RWPE2 (cell line): ENCODE results near the gene LASP1NB.

Source experiments
- ATAC-seq: fragments of 200-7000 bp; cut with Tn5 transposase; 3 replicates; pipeline ENCODE4 v1.9.1; 2021; ENCODE audit warnings: low read depth
- DNase-seq: peaks from one replicate; pipeline ENCODE4 v3.0.0-alpha.2; 2020; ENCODE audit warnings: low spot score
- H3K27ac ChIP-seq: fragments of 450-650 bp; 2 replicates; pipeline ENCODE4 v1.5.1; 2017; ENCODE audit warnings: mild to moderate bottlenecking; ENCODE audit not compliant: poor library complexity, severe bottlenecking
- H3K27me3 ChIP-seq: fragments of 250-450 bp; sonication (Bioruptor Pico); 2 replicates; pipeline ENCODE4 v1.5.1; 2021; ENCODE audit warnings: mild to moderate bottlenecking, moderate library complexity; ENCODE audit not compliant: insufficient read depth, poor library complexity, severe bottlenecking
- H3K36me3 ChIP-seq: fragments of 250-450 bp; sonication (Bioruptor Pico); 2 replicates; pipeline ENCODE4 v1.5.1; 2020; ENCODE audit warnings: low read depth, mild to moderate bottlenecking, moderate library complexity
- H3K4me1 ChIP-seq: fragments of 250-450 bp; sonication (Bioruptor Pico); 2 replicates; pipeline ENCODE4 v1.5.1; 2021; ENCODE audit warnings: mild to moderate bottlenecking, moderate library complexity; ENCODE audit not compliant: insufficient read depth, poor library complexity, severe bottlenecking
- H3K4me3 ChIP-seq: fragments of 250-450 bp; sonication (Bioruptor Pico); 2 replicates; pipeline ENCODE4 v1.5.1; 2021; ENCODE audit warnings: mild to moderate bottlenecking, moderate library complexity; ENCODE audit not compliant: severe bottlenecking
- H3K9me3 ChIP-seq: fragments of 250-450 bp; sonication (Bioruptor Pico); 2 replicates; pipeline ENCODE4 v1.5.1; 2021; ENCODE audit warnings: mild to moderate bottlenecking, moderate library complexity; ENCODE audit not compliant: severe bottlenecking
- CTCF ChIP-seq: fragments of 450-650 bp; IDR thresholded peaks from one replicate; pipeline ENCODE4 v1.5.1; 2017; ENCODE audit warnings: mild to moderate bottlenecking, moderate library complexity; ENCODE audit not compliant: poor library complexity, severe bottlenecking

The LASP1NB gene

GRCh38 chr17:38919316-38920078 is 5.9 kb upstream of the LASP1NB start:
- TF ChIP-seq CTCF, result no peak
- H3K4me3 ChIP-seq, result no peak overlapping the region
- DNase-seq (no peak), ATAC-seq (no peak)
- no peak overlapping the region for H3K27ac ChIP-seq
- H3K9me3 ChIP-seq, result no peaks in the 10 kb centered on the region
- peaks cover 57% of the 10 kb centered on the region for H3K36me3 ChIP-seq
- no peaks in the 10 kb centered on the region for H3K27me3 ChIP-seq
- H3K4me1 ChIP-seq, result no peaks in the 10 kb centered on the region

- Histone ChIP-seq H3K27me3 (no peaks in the 10 kb centered on the region), H3K4me3 (no peak overlapping the region), H3K9me3 (no peaks in the 10 kb centered on the region), H3K4me1 (no peaks in the 10 kb centered on the region), H3K27ac (no peak overlapping the region), H3K36me3 (peaks cover 45% of the 10 kb centered on the region)
- ATAC-seq (no peak), DNase-seq (no peak)
- no peak for TF ChIP-seq CTCF
Measured at GRCh38 chr17:38920374-38921291, 4.8 kb upstream of the LASP1NB start.

DNA sequence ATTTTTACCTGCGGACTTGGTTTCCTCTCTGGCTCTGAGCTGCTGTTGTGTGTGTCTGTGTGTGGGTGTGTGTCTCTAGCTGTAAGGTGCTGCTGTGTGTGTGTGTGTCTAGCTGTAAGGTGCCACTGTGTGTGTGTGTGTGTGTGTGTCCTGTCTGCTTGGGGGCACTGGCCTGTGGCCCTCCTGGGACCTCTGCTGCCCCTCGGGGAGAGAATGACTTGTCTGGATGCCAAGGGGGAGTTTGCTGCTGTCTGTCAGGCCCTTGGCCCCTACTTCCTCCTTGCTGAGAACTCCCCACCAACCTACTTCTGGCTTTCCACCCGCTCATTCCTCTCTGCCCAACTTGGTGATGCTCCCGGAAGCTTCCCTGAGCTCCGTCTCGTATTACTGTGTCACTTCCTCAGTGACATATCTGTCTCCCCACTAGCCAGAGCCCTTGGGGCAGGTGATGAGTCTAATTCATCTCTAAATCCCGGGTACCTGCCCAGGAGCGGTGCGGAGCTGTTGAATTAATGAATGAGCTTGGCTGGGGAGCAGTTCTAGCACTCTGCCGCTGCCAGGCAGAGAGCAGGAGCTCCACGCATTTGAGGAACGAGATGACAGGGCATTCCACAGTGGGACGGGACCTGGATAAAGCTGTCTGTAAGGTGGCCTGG is 3.5 kb upstream of the LASP1NB start:
- Histone ChIP-seq H3K27me3 (no peaks in the 10 kb centered on the region), H3K27ac (no peak overlapping the region), H3K36me3 (peaks cover 33% of the 10 kb centered on the region), H3K9me3 (no peaks in the 10 kb centered on the region), H3K4me1 (no peaks in the 10 kb centered on the region), H3K4me3 (no peak overlapping the region)
- no peak for TF ChIP-seq CTCF
- ATAC-seq (no peak; the same call in 2 of the 3 replicates), DNase-seq (no peak)

DNA sequence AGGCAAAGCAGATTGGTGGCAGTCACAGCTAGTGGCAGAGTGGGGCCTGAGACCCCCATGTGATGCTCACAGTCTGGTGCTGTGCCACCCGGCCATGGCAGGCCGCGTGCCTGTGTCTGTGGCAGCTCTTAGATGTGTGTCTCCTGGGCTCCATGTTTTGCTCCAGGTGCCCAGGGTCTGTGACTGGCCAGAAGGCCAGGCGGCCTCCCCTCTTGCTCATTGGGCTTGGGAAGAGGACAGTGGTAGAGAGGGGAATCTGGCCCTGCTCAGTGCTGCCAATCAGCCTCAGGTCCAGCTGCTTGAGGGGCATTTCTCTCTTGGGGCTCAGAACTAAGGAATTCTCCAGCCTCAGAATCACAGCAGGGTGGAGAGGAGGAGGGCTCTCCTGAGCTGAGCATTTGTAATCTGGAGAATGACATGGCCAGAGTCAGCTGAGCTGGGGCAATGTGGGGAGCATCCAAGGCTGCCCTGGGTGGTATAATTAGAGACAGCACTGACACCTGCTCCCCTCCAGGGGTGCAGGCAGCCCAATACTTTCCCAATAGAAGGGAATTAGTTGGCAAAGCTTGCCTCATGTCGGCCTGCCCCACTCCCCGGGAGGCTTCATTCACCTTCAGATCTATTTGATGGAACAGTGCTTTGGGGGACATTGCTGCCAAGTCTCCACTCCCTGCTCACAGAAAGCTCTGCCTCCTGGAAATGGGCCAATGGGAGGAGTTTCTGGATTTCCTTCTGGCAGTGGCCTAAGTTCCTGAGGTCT is 2.7 kb upstream of the LASP1NB start:
- no peak for TF ChIP-seq CTCF
- Histone ChIP-seq H3K27ac (no peak overlapping the region), H3K36me3 (peaks cover 24% of the 10 kb centered on the region), H3K4me1 (no peaks in the 10 kb centered on the region), H3K9me3 (no peaks in the 10 kb centered on the region), H3K27me3 (no peaks in the 10 kb centered on the region), H3K4me3 (no peak overlapping the region)
- no peak for DNase-seq
- peak; percentile 50 for ATAC-seq
